A549 (cell line): ENCODE measurements around the gene CXCR3. TPM values are rescaled to one million over a fixed set of nuclear protein-coding genes. Genes with fewer than 3 reads are reported as not detected.
"Not testable (repeated sequence)": the region's sequence is repeated elsewhere in the genome, so short reads cannot be mapped to it uniquely, and the experiment has no call there.

Experiments used
- ATAC-seq, 2 experiments: fragments of 200-7000 bp in 1 of 2; fragments of >200 bp in 1 of 2; cut with Nextera tagmentation in 1 of 2; cut with Tn5 transposase in 1 of 2; 3 replicates each; pipeline versions ENCODE4 v1.8.0 to v1.9.1; 2018 to 2020; ENCODE audit warnings: mild to moderate bottlenecking in 1 of 2, moderate library complexity in 1 of 2
- CTCF ChIA-PET: fragments of 300-600 bp; sonication (Branson Sonifier 250); formaldehyde crosslinking; extraction: SDS; loops from one replicate; lab custom pipeline; 2021; ENCODE audit warnings: antibody characterized with exemption, inconsistent platforms; lab: Yijun Ruan, JAX
- POLR2A ChIA-PET: fragments of 350-600 bp; formaldehyde crosslinking; extraction: SDS; loops from one replicate; lab custom pipeline; 2021; ENCODE audit warnings: antibody characterized with exemption, inconsistent platforms; lab: Yijun Ruan, JAX
- DNase-seq, 2 experiments: peaks; one replicate each; pipeline versions ENCODE4 v3.0.0 to v3.0.0-alpha.2; 2011 to 2016; ENCODE audit warnings: low read depth in 1 of 2, low spot score in 1 of 2
- FAIRE-seq: peaks from 2 replicates; lab custom pipeline; 2011; peaks lifted over from hg19 to GRCh38; lab: Jason Lieb, UNC
- H3K27ac ChIP-seq, 2 experiments: fragments of >200 bp; sonication (Bioruptor Twin); formaldehyde crosslinking; 3 replicates each; pipeline ENCODE4 v1.5.1; 2016 to 2017
- H3K4me1 ChIP-seq: fragments of >200 bp; sonication (Bioruptor Twin); formaldehyde crosslinking; 3 replicates; pipeline ENCODE4 v1.6.1; 2016
- H3K4me2 ChIP-seq: fragments of >200 bp; sonication (Bioruptor Twin); formaldehyde crosslinking; 3 replicates; pipeline ENCODE4 v1.6.1; 2016
- H3K4me3 ChIP-seq: fragments of >200 bp; sonication (Bioruptor Twin); formaldehyde crosslinking; 3 replicates; pipeline ENCODE4 v1.5.1; 2016
- H3K9me3 ChIP-seq: fragments of >200 bp; sonication (Bioruptor Twin); formaldehyde crosslinking; 3 replicates; pipeline ENCODE4 v1.6.1; 2016
- BHLHE40 ChIP-seq: IDR thresholded peaks from 2 replicates; pipeline ENCODE4 v1.6.1; 2012; ENCODE audit warnings: low read depth, low read length, inconsistent platforms
- CBX8 ChIP-seq: fragments of 200-600 bp; sonication (generic); IDR thresholded peaks from 2 replicates; pipeline ENCODE4 v1.6.1; 2016
- CHD4 ChIP-seq: fragments of 200-600 bp; sonication (generic); IDR thresholded peaks from 2 replicates; pipeline ENCODE4 v1.6.1; 2016; ENCODE audit warnings: antibody characterized with exemption, mild to moderate bottlenecking, borderline replicate concordance
- EP300 ChIP-seq, 2 experiments: fragments of >200 bp; sonication (Bioruptor Twin); formaldehyde crosslinking; IDR thresholded peaks; 2 replicates in 1 of 2; 3 replicates in 1 of 2; pipeline ENCODE4 v1.6.1; 2016 to 2017
- FOSL2 ChIP-seq, 2 experiments: fragments of 450-650 bp in 1 of 2; fragments of >200 bp in 1 of 2; sonication (Bioruptor Twin) in 1 of 2; formaldehyde crosslinking; IDR thresholded peaks; 2 replicates each; pipeline versions ENCODE4 v1.5.0 to v1.6.1; 2016 to 2020; ENCODE audit warnings: mild to moderate bottlenecking in 1 of 2, moderate library complexity in 1 of 2
- FOXS1 ChIP-seq: fragments of 250-450 bp; sonication (Bioruptor Pico); IDR thresholded peaks from 2 replicates; pipeline ENCODE4 v1.5.0; 2020; ENCODE audit warnings: mild to moderate bottlenecking, moderate library complexity
- HDAC2 ChIP-seq: fragments of 200-600 bp; sonication (generic); IDR thresholded peaks from 2 replicates; pipeline ENCODE4 v1.6.1; 2016
- HOXB13 ChIP-seq: fragments of 250-450 bp; sonication (Bioruptor Pico); IDR thresholded peaks from 2 replicates; pipeline ENCODE4 v1.5.0; 2020; ENCODE audit warnings: low read depth, mild to moderate bottlenecking, moderate library complexity
- HOXB5 ChIP-seq: fragments of 250-450 bp; sonication (Bioruptor Pico); IDR thresholded peaks from 2 replicates; pipeline ENCODE4 v1.5.0; 2020; ENCODE audit warnings: mild to moderate bottlenecking, moderate library complexity
- JUN ChIP-seq, 2 experiments: fragments of >200 bp; sonication (Bioruptor Twin); formaldehyde crosslinking; IDR thresholded peaks; 2 replicates in 1 of 2; 3 replicates in 1 of 2; pipeline ENCODE4 v1.6.1; 2016 to 2017
- NPAS2 ChIP-seq: fragments of 250-450 bp; sonication (Bioruptor Pico); IDR thresholded peaks from 2 replicates; pipeline ENCODE4 v1.8.0; 2022; ENCODE audit warnings: mild to moderate bottlenecking, moderate library complexity, borderline replicate concordance
- PHF8 ChIP-seq: fragments of 200-600 bp; sonication (generic); IDR thresholded peaks from 2 replicates; pipeline ENCODE4 v1.6.1; 2016; ENCODE audit warnings: low read depth, mild to moderate bottlenecking, antibody characterized with exemption, moderate library complexity, borderline replicate concordance
- RAD21 ChIP-seq, 2 experiments: fragments of >200 bp in 1 of 2; sonication (Bioruptor Twin) in 1 of 2; formaldehyde crosslinking in 1 of 2; IDR thresholded peaks in 1 of 2; conservative IDR thresholded peaks in 1 of 2; 2 replicates in 1 of 2; 3 replicates in 1 of 2; pipeline ENCODE4 v1.6.1; 2012 to 2018; ENCODE audit warnings: inconsistent platforms in 1 of 2
- SREBF2 ChIP-seq: fragments of 450-650 bp; IDR thresholded peaks from 2 replicates; pipeline ENCODE4 v1.6.1; 2014; ENCODE audit warnings: mild to moderate bottlenecking, moderate library complexity
- WGBS: methylation state at CpG from one replicate; pipeline ENCODE4 v1.1.6; 2017; ENCODE audit errors: missing lambda C conversion rate; 5-methylcytosine and 5-hydroxymethylcytosine counted together
- polyA plus RNA-seq, 4 experiments: library from polyadenylated mRNA; depleted of rRNA in 3 of 4; stranded (reverse); fragments of >200 nt; fragmentation: RNase III in 1 of 4; extraction: RNeasy Plus Mini Kit Qiagen cat#74134 plus additional on column Dnase treatment in 1 of 4; gene quantifications; 2 replicates in 3 of 4; 3 replicates in 1 of 4; pipeline ENCODE4 v1.2.3, GENCODE V29; 2011 to 2017
- TF ChIP-seq, protein P1 (sequence below): fragments of >200 bp; sonication (Bioruptor Twin); formaldehyde crosslinking; IDR thresholded peaks from 3 replicates; pipeline ENCODE4 v1.6.1; 2016
- TF ChIP-seq, protein P2 (sequence below): IDR thresholded peaks from 2 replicates; pipeline ENCODE4 v1.6.1; 2012; ENCODE audit warnings: low read depth, borderline replicate concordance
- TF ChIP-seq, protein P3 (sequence below): fragments of >200 bp; sonication (Bioruptor Twin); formaldehyde crosslinking; IDR thresholded peaks from 3 replicates; pipeline ENCODE4 v1.5.1; 2016

CXCR3 gene
- polyA plus RNA-seq, 2 of the 4 experiments (the other 2 are of a cell fraction) = not detected

DNA sequence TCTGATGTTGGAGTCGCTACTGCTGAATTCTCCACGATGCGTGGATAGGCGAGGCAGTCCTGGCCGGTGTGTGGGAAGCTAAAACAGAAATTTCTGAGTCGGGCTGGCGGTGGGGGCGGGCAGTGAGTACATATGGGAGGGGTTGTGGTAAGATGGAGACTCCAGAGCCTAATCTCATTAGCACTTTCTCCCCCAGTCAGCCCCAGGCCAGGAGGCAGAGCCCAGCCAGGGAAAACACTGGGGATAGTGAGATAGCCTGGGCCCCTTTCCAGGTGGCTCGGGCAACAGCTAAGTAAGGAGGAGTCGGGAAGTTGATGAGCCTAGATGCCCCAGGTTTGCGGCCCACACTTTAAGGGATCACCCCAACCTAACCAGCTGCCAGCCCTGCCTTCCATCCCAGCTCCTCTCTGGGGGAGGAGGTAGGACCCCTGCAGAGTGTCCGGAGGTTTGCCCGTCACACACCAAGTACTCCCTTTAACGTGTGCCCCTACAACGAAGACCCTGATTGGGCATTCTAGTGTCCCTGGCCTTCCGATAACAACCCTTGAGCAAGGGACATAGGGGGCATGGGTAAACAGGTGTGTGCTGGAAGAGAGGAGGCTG is 46.7 kb upstream of the CXCR3 start:
- WGBS = 92% methylated on average over 15 of the region's 16 CpGs
- TF ChIP-seq, protein P1, sequence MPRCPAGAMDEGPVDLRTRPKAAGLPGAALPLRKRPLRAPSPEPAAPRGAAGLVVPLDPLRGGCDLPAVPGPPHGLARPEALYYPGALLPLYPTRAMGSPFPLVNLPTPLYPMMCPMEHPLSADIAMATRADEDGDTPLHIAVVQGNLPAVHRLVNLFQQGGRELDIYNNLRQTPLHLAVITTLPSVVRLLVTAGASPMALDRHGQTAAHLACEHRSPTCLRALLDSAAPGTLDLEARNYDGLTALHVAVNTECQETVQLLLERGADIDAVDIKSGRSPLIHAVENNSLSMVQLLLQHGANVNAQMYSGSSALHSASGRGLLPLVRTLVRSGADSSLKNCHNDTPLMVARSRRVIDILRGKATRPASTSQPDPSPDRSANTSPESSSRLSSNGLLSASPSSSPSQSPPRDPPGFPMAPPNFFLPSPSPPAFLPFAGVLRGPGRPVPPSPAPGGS = no peak
- TF ChIP-seq, protein P2, sequence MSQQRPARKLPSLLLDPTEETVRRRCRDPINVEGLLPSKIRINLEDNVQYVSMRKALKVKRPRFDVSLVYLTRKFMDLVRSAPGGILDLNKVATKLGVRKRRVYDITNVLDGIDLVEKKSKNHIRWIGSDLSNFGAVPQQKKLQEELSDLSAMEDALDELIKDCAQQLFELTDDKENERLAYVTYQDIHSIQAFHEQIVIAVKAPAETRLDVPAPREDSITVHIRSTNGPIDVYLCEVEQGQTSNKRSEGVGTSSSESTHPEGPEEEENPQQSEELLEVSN = no peak
- no peak for TF ChIP-seq HOXB5
- TF ChIP-seq BHLHE40 = no peak
- ChIA-PET CTCF (interaction anchor here (1.7 kb wide), 1 partner anchor 40 kb away, joined by 4 read pairs; no protein-coding TSS in a partner anchor), POLR2A (no interaction called here)
- DNase-seq = no peak
- Histone ChIP-seq H3K4me1 (no peaks in the 10 kb centered on the region), H3K4me3 (no peak overlapping the region), H3K9me3 (no peaks in the 10 kb centered on the region), H3K27ac (no peak overlapping the region), H3K4me2 (no peak overlapping the region)
- no peak for FAIRE-seq
- no peak for ATAC-seq

DNA sequence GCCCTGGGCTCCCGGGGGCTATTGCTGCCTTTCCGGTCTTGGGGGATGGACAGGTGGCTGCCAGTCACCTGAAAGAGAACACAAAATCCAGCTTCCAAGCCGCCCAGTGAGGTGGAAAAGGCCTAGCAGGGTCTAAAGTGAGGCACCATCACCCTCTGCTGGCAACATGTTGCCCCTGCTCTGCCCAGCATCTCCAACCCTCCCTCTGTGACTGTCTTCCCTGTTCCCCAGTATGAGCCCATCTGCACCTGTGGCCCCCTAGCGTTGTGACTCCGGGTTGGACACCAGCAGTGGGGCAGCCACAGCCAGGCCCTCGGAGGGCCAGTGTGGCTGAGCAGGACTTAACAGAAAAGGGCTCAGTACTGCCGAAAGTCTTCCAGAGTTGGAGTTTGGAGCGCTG is 45.9 kb upstream of the CXCR3 start:
- POLR2A ChIA-PET, H3K4me2 ChIP-seq, H3K4me1 ChIP-seq, H3K9me3 ChIP-seq, H3K27ac ChIP-seq, H3K4me3 ChIP-seq: not testable (repeated sequence)
- FAIRE-seq (peak; percentile 94), DNase-seq (peak; percentile 52 to 73), ATAC-seq (peak; percentile 87 to 97)
- CTCF ChIA-PET = interaction anchor here (0.5 to 1.7 kb wide), 2 partner anchors 39 to 644 kb away, joined by 3 to 4 read pairs; no protein-coding TSS in a partner anchor
- TF ChIP-seq, protein P3, sequence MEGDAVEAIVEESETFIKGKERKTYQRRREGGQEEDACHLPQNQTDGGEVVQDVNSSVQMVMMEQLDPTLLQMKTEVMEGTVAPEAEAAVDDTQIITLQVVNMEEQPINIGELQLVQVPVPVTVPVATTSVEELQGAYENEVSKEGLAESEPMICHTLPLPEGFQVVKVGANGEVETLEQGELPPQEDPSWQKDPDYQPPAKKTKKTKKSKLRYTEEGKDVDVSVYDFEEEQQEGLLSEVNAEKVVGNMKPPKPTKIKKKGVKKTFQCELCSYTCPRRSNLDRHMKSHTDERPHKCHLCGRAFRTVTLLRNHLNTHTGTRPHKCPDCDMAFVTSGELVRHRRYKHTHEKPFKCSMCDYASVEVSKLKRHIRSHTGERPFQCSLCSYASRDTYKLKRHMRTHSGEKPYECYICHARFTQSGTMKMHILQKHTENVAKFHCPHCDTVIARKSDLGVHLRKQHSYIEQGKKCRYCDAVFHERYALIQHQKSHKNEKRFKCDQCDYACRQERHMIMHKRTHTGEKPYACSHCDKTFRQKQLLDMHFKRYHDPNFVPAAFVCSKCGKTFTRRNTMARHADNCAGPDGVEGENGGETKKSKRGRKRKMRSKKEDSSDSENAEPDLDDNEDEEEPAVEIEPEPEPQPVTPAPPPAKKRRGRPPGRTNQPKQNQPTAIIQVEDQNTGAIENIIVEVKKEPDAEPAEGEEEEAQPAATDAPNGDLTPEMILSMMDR = peak; percentile 40
- peak; percentile 60 to 62 for TF ChIP-seq RAD21 (conservative IDR thresholded peaks at IDR 0.05 in 1 of 2, IDR thresholded peaks at IDR 0.05 in 1 of 2)
- WGBS = 30% methylated on average over 7 of the region's 8 CpGs

DNA sequence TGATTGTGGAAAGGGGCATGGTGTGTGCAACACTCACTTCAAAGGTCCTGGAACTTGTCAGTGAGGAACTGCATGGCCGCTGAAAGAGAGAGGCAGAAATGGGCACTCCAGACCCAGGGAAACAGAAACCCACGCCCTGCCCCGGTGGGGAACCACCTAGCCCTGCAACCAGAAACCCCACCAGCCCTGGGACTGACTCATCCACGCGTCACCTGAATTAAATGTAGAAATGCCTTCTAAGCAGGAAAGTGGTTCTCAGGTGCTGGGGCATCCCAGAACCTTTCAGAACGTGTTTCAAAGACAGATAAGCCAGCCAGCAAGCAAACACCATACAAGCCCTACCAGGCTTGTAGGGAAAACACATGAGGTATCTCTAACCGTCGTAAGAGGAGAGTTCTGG is 44.9 kb upstream of the CXCR3 start:
- H3K27ac ChIP-seq, FAIRE-seq, H3K4me2 ChIP-seq, POLR2A ChIA-PET, DNase-seq, H3K9me3 ChIP-seq, H3K4me1 ChIP-seq, ATAC-seq, H3K4me3 ChIP-seq: not testable (repeated sequence)
- WGBS = 77% methylated on average over 7 of the region's 8 CpGs
- CTCF ChIA-PET = interaction anchor here (1.7 kb wide), 1 partner anchor 38 kb away, joined by 4 read pairs; no protein-coding TSS in a partner anchor

DNA sequence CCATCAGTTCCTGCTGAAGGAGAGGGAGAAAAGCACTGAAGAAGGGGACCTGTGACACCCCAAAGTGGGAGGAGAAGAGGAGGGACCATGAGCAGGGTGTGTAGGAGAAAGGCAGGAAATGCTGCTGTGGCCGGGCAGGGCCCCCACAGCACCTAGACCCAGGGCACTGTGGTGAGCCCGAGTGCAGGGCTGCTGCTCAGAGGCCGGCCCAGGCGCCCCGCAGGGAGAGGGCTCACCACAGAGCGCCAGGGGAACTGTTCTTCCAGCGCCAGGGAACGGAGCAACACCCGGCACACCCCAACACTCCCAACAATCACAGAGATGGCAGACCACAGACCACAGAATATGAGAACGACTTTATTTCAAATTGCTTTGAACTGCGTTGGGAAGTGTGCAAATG is 44.3 kb upstream of the CXCR3 start:
- H3K4me3 ChIP-seq, H3K27ac ChIP-seq, H3K4me2 ChIP-seq, FAIRE-seq, ATAC-seq, H3K9me3 ChIP-seq, DNase-seq, CTCF ChIA-PET, POLR2A ChIA-PET, H3K4me1 ChIP-seq: not testable (repeated sequence)
- 77% methylated on average over 11 of the region's 11 CpGs for WGBS

DNA sequence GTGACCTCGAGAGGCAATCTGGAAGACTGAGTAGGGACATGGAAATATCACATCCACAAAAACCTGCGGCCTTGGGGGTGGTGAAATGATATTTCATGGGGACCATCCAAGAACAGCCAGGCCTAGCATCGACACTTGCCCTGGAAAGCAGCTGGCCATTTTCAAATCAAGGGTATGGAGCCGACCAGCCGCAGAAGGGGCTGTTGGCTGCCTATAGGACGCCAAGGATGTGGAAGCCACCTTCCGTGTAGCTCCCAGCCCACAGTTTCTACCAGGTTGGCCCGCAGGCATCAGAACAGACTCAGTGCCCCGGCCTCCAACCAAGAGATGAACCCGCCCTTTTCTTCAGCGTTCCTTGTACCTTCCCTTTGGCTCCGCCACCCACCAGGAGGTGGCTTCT is 43.6 kb upstream of the CXCR3 start:
- Histone ChIP-seq H3K4me3 (no peak overlapping the region), H3K9me3 (no peaks in the 10 kb centered on the region), H3K4me2 (no peak overlapping the region), H3K4me1 (no peaks in the 10 kb centered on the region), H3K27ac (no peak overlapping the region)
- DNase-seq = no peak
- FAIRE-seq = no peak
- WGBS = 59% methylated on average over 12 of the region's 12 CpGs
- TF ChIP-seq FOSL2 (IDR thresholded peaks at IDR 0.05) = no peak
- no peak for TF ChIP-seq FOSL2 (CRISPR knock-in tag; IDR thresholded peaks at IDR 0.05)
- no peak for TF ChIP-seq FOXS1 (CRISPR knock-in tag)
- TF ChIP-seq NPAS2 = no peak
- TF ChIP-seq, protein P2 = no peak
- TF ChIP-seq SREBF2 = no peak
- TF ChIP-seq PHF8 = no peak
- TF ChIP-seq HOXB13 (CRISPR knock-in tag) = no peak
- TF ChIP-seq JUN (IDR thresholded peaks at IDR 0.05) = no peak
- TF ChIP-seq HDAC2 = no peak
- TF ChIP-seq RAD21 (conservative IDR thresholded peaks at IDR 0.05 in 1 of 2, IDR thresholded peaks at IDR 0.05 in 1 of 2) = no peak
- no peak for TF ChIP-seq EP300 (IDR thresholded peaks at IDR 0.05)
- no peak for TF ChIP-seq CBX8
- no peak for TF ChIP-seq CHD4
- ChIA-PET POLR2A (no interaction called here), CTCF (interaction anchor here (0.9 kb wide), 1 partner anchor 492 kb away, joined by 3 read pairs; no protein-coding TSS in a partner anchor)
- no peak for ATAC-seq
